Activated T-cell treated with anti-CD3 and anti-CD28 coated beads, Interleukin-2, amount 50 U/mL, for 4 hours (primary cell): ENCODE measurements around the gene MVK. TPM values are rescaled to one million over a fixed set of nuclear protein-coding genes. Genes with fewer than 3 reads are reported as not detected.

Source experiments
- ATAC-seq, 2 donors: fragments of 200-7000 bp; cut with Tn5 transposase; one replicate each; pipeline ENCODE4 v1.10.0; 2021
- DNase-seq: peaks from one replicate; pipeline ENCODE4 v3.0.0-alpha.2; 2020
- H3K27me3 Mint-ChIP-seq: one replicate; pipeline ENCODE4 v1.8.0; 2021; ENCODE audit warnings: low read depth, mixed read lengths
- H3K36me3 Mint-ChIP-seq: one replicate; pipeline ENCODE4 v1.8.0; 2022; ENCODE audit warnings: mixed read lengths; ENCODE audit not compliant: insufficient read depth
- H3K4me1 Mint-ChIP-seq: one replicate; pipeline ENCODE4 v1.8.0; 2021; ENCODE audit warnings: low read depth, mixed read lengths
- H3K4me3 Mint-ChIP-seq: one replicate; pipeline ENCODE4 v1.8.0; 2021; ENCODE audit warnings: mild to moderate bottlenecking, moderate library complexity, mixed read lengths
- H3K9me3 Mint-ChIP-seq: one replicate; pipeline ENCODE4 v1.8.0; 2021; ENCODE audit warnings: mixed read lengths
- total RNA-seq, 3 donors: library from RNA; stranded (reverse); gene quantifications; one replicate each; pipeline ENCODE4 v1.2.1, GENCODE V29; 2021

Gene MVK
- total RNA-seq, 3 donors from 2014 or later = 10.2 to 11.4 (median 10.4) TPM

DNA sequence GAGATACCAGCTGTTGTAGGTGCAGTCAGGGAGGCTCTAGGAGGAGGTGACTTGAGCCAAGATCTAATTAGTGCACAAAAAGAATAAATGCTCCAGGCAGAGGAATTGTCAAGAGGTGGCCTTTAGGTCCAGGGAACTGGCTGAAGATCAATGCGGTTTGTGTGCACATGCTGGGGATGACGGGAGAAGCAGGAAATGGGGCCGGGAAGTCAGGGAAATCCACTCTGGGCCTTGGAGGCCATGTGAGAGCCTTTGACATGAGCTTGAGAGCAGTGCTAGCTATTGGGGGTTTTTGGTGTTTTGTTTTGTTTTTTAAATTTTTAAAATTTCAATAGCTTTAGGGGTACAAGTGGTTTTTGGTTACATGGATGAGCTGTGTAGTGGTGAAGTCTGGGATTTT is 67.4 kb downstream of the MVK start:
- Mint-ChIP-seq H3K4me3 (no peak overlapping the region), H3K4me1 (no peaks in the 10 kb centered on the region), H3K27me3 (peaks cover 21% of the 10 kb centered on the region), H3K36me3 (no peaks in the 10 kb centered on the region), H3K9me3 (no peaks in the 10 kb centered on the region)
- ATAC-seq = no peak
- no peak for DNase-seq

DNA sequence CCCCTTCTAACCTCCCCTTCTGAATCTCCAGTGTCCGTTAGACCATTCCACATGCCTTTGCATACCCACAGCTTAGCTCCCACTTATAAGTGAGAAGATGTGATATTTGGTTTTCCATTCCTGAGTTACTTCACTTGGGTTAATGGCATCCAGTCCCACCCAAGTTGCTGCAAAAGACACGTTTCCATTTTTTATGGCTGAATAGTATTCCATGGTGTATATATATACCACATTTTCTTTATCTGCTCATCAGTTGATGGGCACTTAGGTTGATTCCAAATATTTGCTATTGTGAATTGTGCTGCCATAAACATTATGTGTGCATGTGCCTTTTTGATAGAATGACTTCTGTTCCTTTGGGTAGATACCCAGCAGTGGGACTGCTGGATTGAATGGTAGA is 67.8 kb downstream of the MVK start:
- no peaks in the 10 kb centered on the region for H3K4me1 Mint-ChIP-seq
- H3K4me3 Mint-ChIP-seq = no peak overlapping the region
- ATAC-seq = no peak
- no peak for DNase-seq
- H3K9me3 Mint-ChIP-seq = no peaks in the 10 kb centered on the region
- no peaks in the 10 kb centered on the region for H3K36me3 Mint-ChIP-seq
- peaks cover 25% of the 10 kb centered on the region for H3K27me3 Mint-ChIP-seq

DNA sequence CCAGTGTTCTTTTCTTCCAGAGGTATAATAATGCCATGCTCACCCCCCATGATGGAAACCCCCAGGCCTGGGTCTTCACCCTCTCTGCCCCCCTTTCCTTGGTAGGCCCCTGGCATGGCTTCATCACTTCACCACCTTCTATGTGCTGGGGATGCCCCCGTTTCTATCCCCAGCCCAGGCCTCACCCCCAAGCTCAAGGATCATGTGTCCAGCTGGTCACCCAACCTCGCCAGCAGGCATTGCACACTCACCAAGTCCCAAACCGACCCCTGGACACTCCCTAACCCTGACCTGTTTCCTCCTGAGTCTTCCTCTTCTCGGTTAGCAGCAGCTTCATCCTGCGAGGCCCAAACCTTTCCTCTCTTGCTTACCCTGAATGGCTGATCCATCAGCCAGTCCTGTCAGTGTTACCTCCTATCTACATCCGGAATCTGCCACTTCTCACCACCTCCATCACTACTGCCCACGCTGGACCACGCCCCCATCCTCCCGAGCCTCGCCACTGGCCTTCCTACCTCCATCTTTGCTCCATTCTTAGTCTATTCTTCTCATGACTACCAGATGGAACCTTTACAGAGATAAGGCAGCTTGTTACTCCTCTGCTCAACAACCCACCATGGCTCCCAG is 69.0 kb downstream of the MVK start:
- ATAC-seq (no peak), DNase-seq (no peak)
- Mint-ChIP-seq H3K36me3 (no peaks in the 10 kb centered on the region), H3K9me3 (no peaks in the 10 kb centered on the region), H3K4me1 (no peaks in the 10 kb centered on the region), H3K4me3 (no peak overlapping the region), H3K27me3 (peaks cover 33% of the 10 kb centered on the region)

DNA sequence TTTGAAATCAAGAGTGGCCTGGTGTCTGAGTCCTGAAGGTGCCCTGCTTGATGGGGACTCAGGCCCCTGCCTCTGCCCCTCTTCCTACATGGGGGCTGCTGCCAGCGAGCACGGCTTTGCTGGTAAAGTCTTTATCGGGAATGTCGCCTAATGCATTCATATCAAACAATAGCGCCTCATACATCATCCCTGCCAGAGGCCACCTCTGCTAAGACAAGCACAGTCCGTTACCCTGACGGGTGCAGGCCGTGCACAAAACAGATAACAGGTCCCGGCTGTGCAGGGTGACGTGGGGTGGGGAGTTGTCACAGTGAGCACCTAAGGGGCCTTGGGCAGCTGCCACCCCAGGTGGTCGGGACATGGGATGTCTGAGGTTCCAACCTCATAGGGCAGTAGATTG is 71.6 kb downstream of the MVK start:
- ATAC-seq = no peak
- H3K27me3 Mint-ChIP-seq = peaks cover 37% of the 10 kb centered on the region
- H3K4me1 Mint-ChIP-seq = no peaks in the 10 kb centered on the region
- no peaks in the 10 kb centered on the region for H3K9me3 Mint-ChIP-seq
- no peak for DNase-seq
- no peak overlapping the region for H3K4me3 Mint-ChIP-seq
- H3K36me3 Mint-ChIP-seq = no peaks in the 10 kb centered on the region

- DNase-seq (no peak), ATAC-seq (no peak)
- Mint-ChIP-seq H3K4me3 (no peak overlapping the region), H3K27me3 (peaks cover 36% of the 10 kb centered on the region), H3K4me1 (no peaks in the 10 kb centered on the region), H3K9me3 (no peaks in the 10 kb centered on the region), H3K36me3 (no peaks in the 10 kb centered on the region)
Measured at GRCh38 chr12:109645708-109646107, 72.1 kb downstream of the MVK start.

Other genes with a start within 250 kb of the MVK start
- not detected for gene MYO1H, start 225.9 kb upstream of the MVK start, total RNA-seq
- 10 to 100 TPM; 42.7 to 47.3 (median 45.4) TPM for gene KCTD10, start 96.5 kb upstream of the MVK start, total RNA-seq
- gene UBE3B, start 96.2 kb upstream of the MVK start, total RNA-seq = 10 to 100 TPM; 24.1 to 25.4 (median 24.4) TPM
- 10 to 100 TPM; 33.1 to 49.3 (median 38.4) TPM for gene MMAB, start 290 bp upstream of the MVK start, total RNA-seq
- gene FAM222A, start 140.0 kb downstream of the MVK start, total RNA-seq = 1 to 10 TPM; 4.2 to 6.7 (median 4.8) TPM